Neural cell (in vitro differentiated cells): ENCODE measurements around the gene CAPRIN1. TPM values are rescaled to one million over a fixed set of nuclear protein-coding genes. Genes with fewer than 3 reads are reported as not detected.

Experiments used
- H2AFZ ChIP-seq: fragments of 200-600, 300-800 bp; sonication (generic), shearing (Covaris generic); 2 replicates; pipeline ENCODE4 v1.6.0; 2014; ENCODE audit warnings: low read depth, mild to moderate bottlenecking, antibody characterized with exemption, low read length, moderate library complexity
- H3F3A ChIP-seq: fragments of 200-600 bp; shearing (Covaris generic); 2 replicates; pipeline ENCODE4 v1.6.1; 2016; ENCODE audit warnings: mild to moderate bottlenecking, moderate library complexity, mixed read lengths, antibody characterized with exemption, low read length; ENCODE audit not compliant: insufficient read depth, poor library complexity, severe bottlenecking
- H3K27ac ChIP-seq: fragments of 200-600, 300-800 bp; sonication (generic), shearing (Covaris generic); 2 replicates; pipeline ENCODE4 v1.5.1; 2014; ENCODE audit warnings: mild to moderate bottlenecking, low read length, moderate library complexity
- H3K27me3 ChIP-seq: fragments of 300-800, 200-600 bp; sonication (generic), shearing (Covaris generic); 2 replicates; pipeline ENCODE4 v1.6.0; 2014; ENCODE audit warnings: mild to moderate bottlenecking, low read depth, low read length, moderate library complexity; ENCODE audit not compliant: insufficient read depth
- H3K36me3 ChIP-seq: fragments of 300-800, 200-600 bp; sonication (generic), shearing (Covaris generic); 2 replicates; pipeline ENCODE4 v1.5.1; 2014; ENCODE audit warnings: mild to moderate bottlenecking, antibody characterized with exemption, low read length, moderate library complexity; ENCODE audit not compliant: insufficient read depth
- H3K4me2 ChIP-seq: fragments of 300-800, 200-600 bp; sonication (generic), shearing (Covaris generic); 2 replicates; pipeline ENCODE4 v1.6.0; 2014; ENCODE audit warnings: mild to moderate bottlenecking, low read length
- H3K4me3 ChIP-seq: fragments of 300-800, 200-600 bp; sonication (generic), shearing (Covaris generic); 2 replicates; pipeline ENCODE4 v1.5.1; 2014; ENCODE audit warnings: mild to moderate bottlenecking, low read length, moderate library complexity
- H3K79me2 ChIP-seq: fragments of 200-600 bp; shearing (Covaris generic); replicated peaks from 2 replicates; pipeline ENCODE4 v1.6.0; 2014; ENCODE audit warnings: mild to moderate bottlenecking, low read length, moderate library complexity; ENCODE audit not compliant: insufficient read depth
- H3K9ac ChIP-seq: fragments of 300-800, 200-600 bp; sonication (generic), shearing (Covaris generic); 2 replicates; pipeline ENCODE4 v1.6.1; 2016; ENCODE audit warnings: mild to moderate bottlenecking, low read length, mixed read lengths
- H3K9me2 ChIP-seq: fragments of 200-600 bp; shearing (Covaris generic); 2 replicates; pipeline ENCODE4 v1.6.1; 2016; ENCODE audit warnings: mild to moderate bottlenecking, low read length, mixed read lengths; ENCODE audit not compliant: insufficient read depth
- H3K9me3 ChIP-seq: fragments of 200-600, 300-800 bp; sonication (generic), shearing (Covaris generic); 2 replicates; pipeline ENCODE4 v1.6.1; 2016; ENCODE audit warnings: mild to moderate bottlenecking, mixed run types, low read length, moderate library complexity, mixed read lengths
- H4K20me1 ChIP-seq: fragments of 200-600 bp; shearing (Covaris generic); 2 replicates; pipeline ENCODE4 v1.6.1; 2016; ENCODE audit warnings: mild to moderate bottlenecking, mixed run types; ENCODE audit not compliant: insufficient read depth
- CTCF ChIP-seq: fragments of 450-650 bp; IDR thresholded peaks from 2 replicates; pipeline ENCODE4 v1.5.1; 2014; ENCODE audit warnings: antibody characterized with exemption, mild to moderate bottlenecking, moderate library complexity; ENCODE audit not compliant: poor library complexity, severe bottlenecking
- EP300 ChIP-seq: fragments of 450-650 bp; conservative IDR thresholded peaks from 2 replicates; pipeline ENCODE4 v1.6.1; 2014; ENCODE audit warnings: antibody characterized with exemption, mild to moderate bottlenecking, moderate library complexity; ENCODE audit not compliant: poor library complexity, severe bottlenecking
- EZH2 ChIP-seq: fragments of 200-600, 300-800 bp; shearing (Covaris generic), sonication (generic); IDR thresholded peaks from 2 replicates; pipeline ENCODE4 v1.6.1; 2014; ENCODE audit warnings: antibody characterized with exemption, low read length, borderline replicate concordance, mild to moderate bottlenecking; ENCODE audit not compliant: insufficient read depth, poor library complexity, severe bottlenecking
- MXI1 ChIP-seq: fragments of 450-650 bp; conservative IDR thresholded peaks from 2 replicates; pipeline ENCODE4 v1.6.1; 2014; ENCODE audit warnings: antibody characterized with exemption, mild to moderate bottlenecking; ENCODE audit not compliant: poor library complexity, severe bottlenecking
- POLR2AphosphoS5 ChIP-seq: IDR thresholded peaks from 2 replicates; pipeline ENCODE4 v1.6.1; 2012
- RAD21 ChIP-seq: fragments of 450-650 bp; conservative IDR thresholded peaks from 2 replicates; pipeline ENCODE4 v1.6.1; 2014; ENCODE audit warnings: antibody characterized with exemption, mild to moderate bottlenecking, moderate library complexity
- REST ChIP-seq: IDR thresholded peaks from 2 replicates; pipeline ENCODE4 v1.6.1; 2012; ENCODE audit warnings: borderline replicate concordance
- SMC3 ChIP-seq: fragments of 450-650 bp; conservative IDR thresholded peaks from 2 replicates; pipeline ENCODE4 v1.6.1; 2014; ENCODE audit warnings: antibody characterized with exemption, mild to moderate bottlenecking, moderate library complexity; ENCODE audit not compliant: poor library complexity
- TAF1 ChIP-seq: IDR thresholded peaks from 2 replicates; pipeline ENCODE4 v1.6.1; 2012; ENCODE audit warnings: low read depth
- polyA plus RNA-seq: library from polyadenylated mRNA; depleted of rRNA; stranded (reverse); fragments of >200 nt; gene quantifications from 2 replicates; pipeline ENCODE4 v1.2.3, GENCODE V29; 2014

CAPRIN1 gene
- polyA plus RNA-seq, 1 donor from 2014 or later, result 256 TPM

GRCh38 chr11:34037016-34037415 lies 14.5 kb upstream of the CAPRIN1 start:
- Histone ChIP-seq H3K36me3 (no peaks in the 10 kb centered on the region), H3K4me3 (no peak overlapping the region), H4K20me1 (no peaks in the 10 kb centered on the region), H3K9me2 (no peaks in the 10 kb centered on the region), H2AFZ (no peak overlapping the region), H3F3A (no peaks in the 10 kb centered on the region), H3K27ac (no peak overlapping the region), H3K9ac (no peak overlapping the region), H3K27me3 (no peaks in the 10 kb centered on the region), H3K79me2 (no peaks in the 10 kb centered on the region), H3K4me2 (no peak overlapping the region), H3K9me3 (no peaks in the 10 kb centered on the region)
- TF ChIP-seq EZH2, result no peak
- TF ChIP-seq EP300, result no peak
- TF ChIP-seq TAF1, result no peak
- TF ChIP-seq RAD21, result no peak
- TF ChIP-seq MXI1, result no peak
- TF ChIP-seq POLR2AphosphoS5, result no peak
- no peak for TF ChIP-seq SMC3
- TF ChIP-seq REST, result no peak
- no peak for TF ChIP-seq CTCF

GRCh38 chr11:34040571-34040970 lies 11.0 kb upstream of the CAPRIN1 start:
- Histone ChIP-seq H3K27ac (no peak overlapping the region), H3K27me3 (no peaks in the 10 kb centered on the region), H3K79me2 (no peaks in the 10 kb centered on the region), H2AFZ (no peak overlapping the region), H3K4me2 (no peak overlapping the region), H4K20me1 (no peaks in the 10 kb centered on the region), H3K4me3 (no peak overlapping the region), H3K36me3 (no peaks in the 10 kb centered on the region), H3K9me2 (no peaks in the 10 kb centered on the region), H3K9ac (no peak overlapping the region), H3K9me3 (no peaks in the 10 kb centered on the region), H3F3A (no peaks in the 10 kb centered on the region)
- no peak for TF ChIP-seq POLR2AphosphoS5
- no peak for TF ChIP-seq MXI1
- no peak for TF ChIP-seq RAD21
- TF ChIP-seq EZH2, result no peak
